HG02884 (cell line): ENCODE data around the gene C9orf78.

Experiments used
- ATAC-seq: cut with Tn5 transposase; IDR thresholded peaks from one replicate; pipeline ENCODE4 v1.9.1; 2021; ENCODE audit warnings: mild to moderate bottlenecking, moderate library complexity; ENCODE audit not compliant: unreplicated experiment

Gene C9orf78, protein sequence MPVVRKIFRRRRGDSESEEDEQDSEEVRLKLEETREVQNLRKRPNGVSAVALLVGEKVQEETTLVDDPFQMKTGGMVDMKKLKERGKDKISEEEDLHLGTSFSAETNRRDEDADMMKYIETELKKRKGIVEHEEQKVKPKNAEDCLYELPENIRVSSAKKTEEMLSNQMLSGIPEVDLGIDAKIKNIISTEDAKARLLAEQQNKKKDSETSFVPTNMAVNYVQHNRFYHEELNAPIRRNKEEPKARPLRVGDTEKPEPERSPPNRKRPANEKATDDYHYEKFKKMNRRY

DNA sequence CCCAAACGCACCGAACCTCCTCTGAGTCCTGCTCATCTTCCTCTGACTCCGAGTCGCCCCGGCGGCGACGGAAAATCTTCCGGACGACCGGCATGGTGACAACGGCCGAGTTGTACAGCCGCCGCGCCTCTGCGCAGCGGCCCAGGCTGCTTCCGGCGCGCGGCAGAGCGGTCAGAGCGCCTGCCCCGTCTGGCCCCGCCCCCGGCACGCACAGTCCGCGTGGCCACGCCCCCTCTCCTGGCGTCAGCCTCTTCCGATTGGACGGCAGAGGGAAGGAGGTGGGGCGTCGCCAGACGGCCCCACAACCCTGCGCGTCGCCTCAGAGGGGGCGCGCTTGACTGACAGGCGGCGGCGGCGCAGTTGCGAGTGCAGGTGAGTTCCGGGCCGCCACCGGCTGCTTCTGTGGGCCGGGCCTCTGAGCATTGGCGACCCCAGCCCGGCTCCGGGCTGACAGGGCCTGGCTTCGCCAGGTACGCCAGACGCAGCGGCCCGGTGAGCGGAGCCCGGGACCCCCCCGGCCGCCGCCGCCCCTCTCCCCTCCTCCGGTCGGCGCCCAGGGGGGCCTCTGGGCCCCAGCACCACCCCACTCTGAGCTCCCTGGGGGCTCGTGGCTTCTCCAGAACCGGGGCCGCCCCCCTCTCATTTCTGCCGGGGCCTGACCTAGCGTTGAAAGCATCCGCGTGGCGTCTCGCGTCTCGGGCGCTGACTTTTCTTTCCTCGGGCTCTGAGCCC lies at the start of gene C9orf78, which contains the start of gene USP20:
Gene C9orf78 (minus strand): TSS at position 148 of the 732 bp plus-strand sequence. CDS start 54 bp downstream, at position 94.
Gene USP20 (plus strand): TSS at position 331 of the 732 bp plus-strand sequence. CDS start 17,098 bp downstream, outside the sequence.
- peak; percentile 87 for ATAC-seq

DNA sequence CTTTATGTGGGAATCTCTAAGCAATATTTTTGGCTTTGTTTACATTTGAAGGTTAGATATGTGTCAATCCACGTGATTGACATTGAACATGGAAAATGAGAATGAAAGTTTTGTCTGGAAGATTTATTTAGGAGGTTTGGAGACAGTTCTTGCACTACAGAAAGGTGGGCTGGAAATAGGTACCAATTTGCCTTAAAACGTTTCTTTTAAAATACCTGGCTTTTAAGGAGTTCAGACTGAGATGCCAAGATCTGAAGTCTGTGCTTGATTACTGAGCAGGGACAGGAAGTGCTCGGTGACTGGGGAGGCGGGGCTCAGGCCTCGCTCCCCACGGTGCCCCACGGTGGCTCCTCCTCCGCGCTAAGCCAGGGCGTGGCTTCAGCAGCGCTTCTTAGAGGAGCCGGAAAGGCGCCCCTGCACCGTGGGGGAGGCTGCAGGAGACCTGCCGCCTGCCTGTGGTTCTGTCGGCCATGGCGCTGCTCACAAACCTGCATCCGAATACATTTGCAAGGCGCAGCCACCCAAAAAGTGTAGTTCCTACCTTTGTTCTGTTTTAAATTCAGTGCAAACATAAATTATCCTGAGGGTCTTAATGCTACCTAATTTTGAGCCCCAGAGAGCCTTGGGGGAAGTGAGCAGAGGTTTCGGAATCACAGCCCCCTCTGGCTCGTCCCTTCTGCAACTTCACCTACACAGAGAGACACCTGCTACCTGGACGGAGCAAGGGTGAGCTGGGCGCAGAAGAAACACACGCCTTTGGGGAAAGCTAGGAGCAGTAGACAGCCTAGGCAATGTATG lies 49.3 kb upstream of the C9orf78 start:
- ATAC-seq, result peak; percentile 45

DNA sequence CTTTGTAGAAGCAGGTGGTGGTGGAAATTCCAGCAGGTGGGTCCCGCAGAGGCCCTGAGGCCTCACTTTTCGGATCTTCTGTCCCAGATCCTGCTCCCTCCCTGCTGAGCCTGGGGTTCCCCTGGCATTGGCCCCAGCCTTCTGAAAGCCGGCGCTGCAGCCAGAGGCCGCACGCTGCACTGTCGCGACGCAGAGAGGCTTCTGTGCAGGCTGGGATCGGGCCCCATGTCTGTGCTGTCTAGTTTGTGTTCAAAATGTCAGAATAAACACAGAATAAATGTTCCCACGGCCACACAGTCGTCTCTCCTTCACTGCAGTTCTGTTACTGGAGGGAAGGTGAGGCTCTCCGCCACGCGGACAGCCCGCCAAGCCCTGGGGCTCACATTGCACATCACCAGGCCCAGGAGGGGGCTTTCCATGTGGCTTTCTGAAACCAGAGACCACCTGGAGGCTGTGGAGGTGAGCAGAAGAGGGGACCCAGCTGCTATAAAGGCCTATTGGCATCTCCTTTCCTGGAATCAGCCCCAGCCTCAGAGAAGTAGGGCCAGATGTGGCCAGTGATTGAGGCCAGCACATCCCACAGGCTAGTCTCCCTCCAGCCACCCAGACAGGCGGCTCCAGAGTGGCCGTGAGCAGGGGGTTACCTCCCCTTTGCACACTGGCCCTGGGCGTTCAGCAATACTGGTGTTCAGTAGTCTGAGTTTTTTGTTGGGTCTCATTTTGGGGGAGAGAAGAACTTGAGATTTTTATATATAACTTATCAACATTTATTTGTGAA lies 46.7 kb upstream of the C9orf78 start:
- ATAC-seq, result no peak

GRCh38 chr9:129880654-129881546 lies 45.8 kb upstream of the C9orf78 start:
- ATAC-seq, result no peak

GRCh38 chr9:129879991-129880653 lies 45.0 kb upstream of the C9orf78 start:
- no peak for ATAC-seq

- ATAC-seq, result no peak
Measured at GRCh38 chr9:129879103-129879699, 44.1 kb upstream of the C9orf78 start.

DNA sequence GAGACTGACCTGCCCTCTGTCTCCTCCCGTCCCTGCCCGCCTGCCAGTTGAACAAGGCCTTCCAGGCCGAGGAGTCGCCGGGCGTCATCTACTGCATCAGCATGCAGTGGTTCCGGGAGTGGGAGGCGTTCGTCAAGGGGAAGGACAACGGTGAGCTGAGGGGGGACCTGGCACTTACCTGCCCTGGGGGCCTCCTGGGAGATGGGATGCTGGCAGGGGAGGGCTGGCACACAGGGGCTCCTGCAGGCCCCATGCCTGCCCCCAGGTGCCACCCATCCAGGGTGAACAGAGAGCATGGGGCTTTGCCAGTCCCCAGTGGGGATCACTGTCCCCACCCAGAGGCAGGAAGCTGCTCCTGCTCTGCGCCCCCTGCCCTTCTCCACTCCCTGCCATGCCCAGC lies 43.2 kb upstream of the C9orf78 start:
- no peak for ATAC-seq

GRCh38 chr9:129876815-129877214 lies 41.7 kb upstream of the C9orf78 start:
- no peak for ATAC-seq

- ATAC-seq, result no peak
Measured at GRCh38 chr9:129875687-129876395, 40.8 kb upstream of the C9orf78 start.

DNA sequence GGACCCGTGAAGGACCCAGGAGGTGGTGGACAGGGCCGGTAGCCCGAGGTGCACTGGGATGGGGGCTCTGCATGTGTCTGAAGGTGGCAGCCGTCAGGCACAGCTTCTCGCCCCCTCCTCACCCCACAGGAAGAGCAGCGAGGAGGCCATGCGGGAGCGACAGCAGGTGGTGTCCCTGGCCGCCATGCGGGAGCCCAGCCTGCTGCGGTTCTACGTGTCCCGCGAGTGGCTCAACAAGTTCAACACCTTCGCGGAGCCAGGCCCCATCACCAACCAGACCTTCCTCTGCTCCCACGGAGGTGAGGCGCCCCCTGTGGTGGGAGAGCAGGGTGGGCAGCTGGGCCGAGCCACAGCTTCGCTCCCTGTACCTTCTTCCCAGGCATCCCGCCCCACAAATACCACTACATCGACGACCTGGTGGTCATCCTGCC lies 40.1 kb upstream of the C9orf78 start:
- ATAC-seq, result no peak

GRCh38 chr9:129874261-129875101 lies 39.4 kb upstream of the C9orf78 start:
- ATAC-seq, result no peak

DNA sequence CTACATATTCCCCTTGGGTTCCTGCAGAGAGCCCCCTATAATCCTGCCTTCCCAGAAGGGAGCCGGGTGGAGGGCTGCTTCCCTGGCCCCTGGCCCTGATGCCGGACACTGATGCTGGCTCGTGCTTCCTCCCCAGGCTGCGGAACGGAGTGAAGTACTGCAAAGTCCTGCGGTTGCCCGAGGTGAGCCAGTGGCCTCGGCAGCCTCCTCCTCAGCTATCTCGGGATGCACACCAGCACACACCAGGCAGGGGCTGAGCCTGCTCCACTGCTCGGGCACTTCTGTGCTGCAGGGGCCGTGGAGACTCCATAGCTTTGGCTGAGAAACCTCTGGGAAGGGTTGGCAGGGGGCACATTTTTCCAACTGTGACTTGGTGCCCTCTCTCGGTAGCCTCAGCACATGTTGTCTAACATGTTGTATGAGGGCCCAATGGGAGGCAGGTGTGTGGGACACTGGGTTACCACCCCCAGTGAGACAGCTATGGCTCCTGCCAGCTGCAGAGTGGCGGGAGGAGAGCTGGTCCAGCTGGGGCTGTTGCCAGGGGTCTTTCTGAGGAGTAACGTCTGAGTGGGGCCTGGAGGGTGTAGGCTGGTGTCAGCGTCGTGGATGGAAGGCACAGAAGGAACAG lies 38.6 kb upstream of the C9orf78 start:
- no peak for ATAC-seq

DNA sequence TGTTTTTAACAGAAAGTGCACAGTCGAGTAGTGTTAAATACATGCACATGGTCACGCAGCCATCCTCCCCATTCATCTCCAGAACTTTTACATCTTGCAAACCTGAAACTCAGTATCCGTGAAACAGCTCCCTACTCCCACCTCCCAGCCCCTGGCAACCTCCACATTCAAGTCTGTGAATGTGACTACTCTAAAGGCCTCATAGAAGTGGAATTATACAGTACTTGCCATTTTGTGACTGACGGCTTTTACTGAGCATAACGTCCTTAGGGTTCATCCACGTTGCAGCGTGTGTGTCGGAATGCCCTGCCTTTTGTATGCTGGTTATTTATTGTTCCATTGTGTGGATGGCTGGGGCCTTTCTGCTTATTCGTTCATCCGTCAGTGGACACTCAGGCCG lies 36.0 kb upstream of the C9orf78 start:
- ATAC-seq, result no peak

GRCh38 chr9:129869585-129870501 lies 34.8 kb upstream of the C9orf78 start:
- no peak for ATAC-seq

GRCh38 chr9:129868872-129869486 lies 33.9 kb upstream of the C9orf78 start:
- ATAC-seq, result no peak
